HCT116 (cell line): ENCODE measurements around the gene ABR.

Experiments
- CEBPB ChIP-seq: IDR thresholded peaks from 2 replicates; pipeline ENCODE4 v1.6.1; 2012; ENCODE audit warnings: low read depth
- EZH2phosphoT487 ChIP-seq: fragments of 200-600 bp; IDR thresholded peaks from 2 replicates; pipeline ENCODE4 v1.6.1; 2018; ENCODE audit warnings: antibody characterized with exemption, borderline replicate concordance
- POLR2A ChIP-seq: IDR thresholded peaks from 2 replicates; pipeline ENCODE4 v1.7.0; 2011; ENCODE audit warnings: borderline replicate concordance; ENCODE audit not compliant: insufficient read depth, insufficient read length; ENCODE audit errors: extremely low read depth
- RAD21 ChIP-seq: IDR thresholded peaks from 2 replicates; pipeline ENCODE4 v1.6.1; 2012; ENCODE audit warnings: low read depth, mild to moderate bottlenecking
- ZNF274 ChIP-seq: fragments of 200-500 bp; sonication (Bioruptor generic); IDR thresholded peaks from 2 replicates; pipeline ENCODE4 v1.6.1; 2014; ENCODE audit warnings: mild to moderate bottlenecking, low read depth, low read length, inconsistent platforms
- TF ChIP-seq, protein P1 (sequence below): IDR thresholded peaks from 2 replicates; pipeline ENCODE4 v1.6.1; 2011; ENCODE audit warnings: mild to moderate bottlenecking, low read length, moderate library complexity; ENCODE audit not compliant: insufficient replicate concordance; ENCODE audit errors: extremely low read depth
- TF ChIP-seq, protein P2 (sequence below), 3 experiments: fragments of 200-600 bp in 1 of 3; sonication (generic) in 1 of 3; IDR thresholded peaks in 2 of 3; conservative IDR thresholded peaks in 1 of 3; 2 replicates each; pipeline ENCODE4 v1.5.1; 2012 to 2017; ENCODE audit warnings: low read depth in 2 of 3, low read length in 2 of 3, antibody characterized with exemption in 1 of 3, borderline replicate concordance in 1 of 3, control low read depth in 1 of 3, mild to moderate bottlenecking in 1 of 3, mixed read lengths in 1 of 3, mixed run types in 1 of 3, moderate library complexity in 1 of 3; ENCODE audit not compliant: insufficient read depth in 1 of 3
- TF ChIP-seq, protein P3 (sequence below): IDR thresholded peaks from 2 replicates; pipeline ENCODE4 v1.6.1; 2012
- TF ChIP-seq, protein P4 (sequence below): IDR thresholded peaks from 2 replicates; pipeline ENCODE4 v1.6.1; 2012; ENCODE audit warnings: low read depth

DNA sequence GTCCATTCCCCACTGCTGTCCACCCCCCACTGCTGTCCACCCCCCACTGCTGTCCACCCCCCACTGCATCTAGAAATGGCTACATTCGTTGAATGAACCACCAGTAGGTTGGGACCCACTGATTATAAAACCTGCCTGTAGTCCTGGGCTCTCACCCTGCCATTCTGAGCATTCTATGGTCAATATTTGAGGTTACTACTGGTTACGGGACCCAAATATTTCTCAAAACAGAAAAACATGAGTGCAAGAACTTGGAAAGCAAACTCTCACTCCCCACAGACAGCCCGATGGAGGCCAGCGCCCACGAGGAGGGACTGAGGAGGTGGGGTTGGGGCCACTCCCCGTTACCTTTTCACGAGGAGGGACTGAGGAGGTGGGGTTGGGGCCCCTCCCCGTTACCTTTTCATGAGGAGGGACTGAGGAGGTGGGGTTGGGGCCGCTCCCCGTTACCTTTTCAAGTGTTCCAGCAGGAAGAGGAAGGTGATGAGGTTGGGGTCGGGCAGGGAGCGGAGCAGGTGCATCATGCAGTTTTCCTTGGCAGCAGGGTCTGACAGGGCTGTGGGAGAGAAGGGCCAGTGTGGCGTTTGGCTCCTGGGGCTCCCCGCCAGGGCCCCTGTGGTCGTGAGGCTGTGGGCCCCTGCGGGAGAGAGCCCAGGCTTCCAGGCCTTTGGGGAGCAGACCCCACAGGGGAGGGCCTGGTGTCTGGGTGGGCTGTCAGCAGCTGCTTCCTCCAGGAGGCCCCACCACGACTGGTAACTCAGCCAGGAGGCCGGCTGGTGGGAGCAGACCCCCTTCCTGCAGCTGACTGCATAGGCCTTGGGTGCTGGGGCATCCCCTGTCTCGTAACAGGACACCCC, 170.3 kb downstream of the ABR start:
- TF ChIP-seq RAD21 (no peak), EZH2phosphoT487 (no peak), POLR2A (no peak), ZNF274 (no peak), CEBPB (no peak)
- TF ChIP-seq, protein P1, sequence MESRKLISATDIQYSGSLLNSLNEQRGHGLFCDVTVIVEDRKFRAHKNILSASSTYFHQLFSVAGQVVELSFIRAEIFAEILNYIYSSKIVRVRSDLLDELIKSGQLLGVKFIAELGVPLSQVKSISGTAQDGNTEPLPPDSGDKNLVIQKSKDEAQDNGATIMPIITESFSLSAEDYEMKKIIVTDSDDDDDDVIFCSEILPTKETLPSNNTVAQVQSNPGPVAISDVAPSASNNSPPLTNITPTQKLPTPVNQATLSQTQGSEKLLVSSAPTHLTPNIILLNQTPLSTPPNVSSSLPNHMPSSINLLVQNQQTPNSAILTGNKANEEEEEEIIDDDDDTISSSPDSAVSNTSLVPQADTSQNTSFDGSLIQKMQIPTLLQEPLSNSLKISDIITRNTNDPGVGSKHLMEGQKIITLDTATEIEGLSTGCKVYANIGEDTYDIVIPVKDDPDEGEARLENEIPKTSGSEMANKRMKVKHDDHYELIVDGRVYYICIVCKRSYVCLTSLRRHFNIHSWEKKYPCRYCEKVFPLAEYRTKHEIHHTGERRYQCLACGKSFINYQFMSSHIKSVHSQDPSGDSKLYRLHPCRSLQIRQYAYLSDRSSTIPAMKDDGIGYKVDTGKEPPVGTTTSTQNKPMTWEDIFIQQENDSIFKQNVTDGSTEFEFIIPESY = no peak
- TF ChIP-seq, protein P2, sequence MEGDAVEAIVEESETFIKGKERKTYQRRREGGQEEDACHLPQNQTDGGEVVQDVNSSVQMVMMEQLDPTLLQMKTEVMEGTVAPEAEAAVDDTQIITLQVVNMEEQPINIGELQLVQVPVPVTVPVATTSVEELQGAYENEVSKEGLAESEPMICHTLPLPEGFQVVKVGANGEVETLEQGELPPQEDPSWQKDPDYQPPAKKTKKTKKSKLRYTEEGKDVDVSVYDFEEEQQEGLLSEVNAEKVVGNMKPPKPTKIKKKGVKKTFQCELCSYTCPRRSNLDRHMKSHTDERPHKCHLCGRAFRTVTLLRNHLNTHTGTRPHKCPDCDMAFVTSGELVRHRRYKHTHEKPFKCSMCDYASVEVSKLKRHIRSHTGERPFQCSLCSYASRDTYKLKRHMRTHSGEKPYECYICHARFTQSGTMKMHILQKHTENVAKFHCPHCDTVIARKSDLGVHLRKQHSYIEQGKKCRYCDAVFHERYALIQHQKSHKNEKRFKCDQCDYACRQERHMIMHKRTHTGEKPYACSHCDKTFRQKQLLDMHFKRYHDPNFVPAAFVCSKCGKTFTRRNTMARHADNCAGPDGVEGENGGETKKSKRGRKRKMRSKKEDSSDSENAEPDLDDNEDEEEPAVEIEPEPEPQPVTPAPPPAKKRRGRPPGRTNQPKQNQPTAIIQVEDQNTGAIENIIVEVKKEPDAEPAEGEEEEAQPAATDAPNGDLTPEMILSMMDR (IDR thresholded peaks at IDR 0.05 in 2 of 3, conservative IDR thresholded peaks at IDR 0.05 in 1 of 3; ENCODE audit: borderline replicate concordance in 1 of 3, insufficient read depth in 1 of 3, low read depth in 2 of 3, low read length in 2 of 3) = no peak
- TF ChIP-seq, protein P3, sequence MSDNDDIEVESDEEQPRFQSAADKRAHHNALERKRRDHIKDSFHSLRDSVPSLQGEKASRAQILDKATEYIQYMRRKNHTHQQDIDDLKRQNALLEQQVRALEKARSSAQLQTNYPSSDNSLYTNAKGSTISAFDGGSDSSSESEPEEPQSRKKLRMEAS = no peak
- TF ChIP-seq, protein P4, sequence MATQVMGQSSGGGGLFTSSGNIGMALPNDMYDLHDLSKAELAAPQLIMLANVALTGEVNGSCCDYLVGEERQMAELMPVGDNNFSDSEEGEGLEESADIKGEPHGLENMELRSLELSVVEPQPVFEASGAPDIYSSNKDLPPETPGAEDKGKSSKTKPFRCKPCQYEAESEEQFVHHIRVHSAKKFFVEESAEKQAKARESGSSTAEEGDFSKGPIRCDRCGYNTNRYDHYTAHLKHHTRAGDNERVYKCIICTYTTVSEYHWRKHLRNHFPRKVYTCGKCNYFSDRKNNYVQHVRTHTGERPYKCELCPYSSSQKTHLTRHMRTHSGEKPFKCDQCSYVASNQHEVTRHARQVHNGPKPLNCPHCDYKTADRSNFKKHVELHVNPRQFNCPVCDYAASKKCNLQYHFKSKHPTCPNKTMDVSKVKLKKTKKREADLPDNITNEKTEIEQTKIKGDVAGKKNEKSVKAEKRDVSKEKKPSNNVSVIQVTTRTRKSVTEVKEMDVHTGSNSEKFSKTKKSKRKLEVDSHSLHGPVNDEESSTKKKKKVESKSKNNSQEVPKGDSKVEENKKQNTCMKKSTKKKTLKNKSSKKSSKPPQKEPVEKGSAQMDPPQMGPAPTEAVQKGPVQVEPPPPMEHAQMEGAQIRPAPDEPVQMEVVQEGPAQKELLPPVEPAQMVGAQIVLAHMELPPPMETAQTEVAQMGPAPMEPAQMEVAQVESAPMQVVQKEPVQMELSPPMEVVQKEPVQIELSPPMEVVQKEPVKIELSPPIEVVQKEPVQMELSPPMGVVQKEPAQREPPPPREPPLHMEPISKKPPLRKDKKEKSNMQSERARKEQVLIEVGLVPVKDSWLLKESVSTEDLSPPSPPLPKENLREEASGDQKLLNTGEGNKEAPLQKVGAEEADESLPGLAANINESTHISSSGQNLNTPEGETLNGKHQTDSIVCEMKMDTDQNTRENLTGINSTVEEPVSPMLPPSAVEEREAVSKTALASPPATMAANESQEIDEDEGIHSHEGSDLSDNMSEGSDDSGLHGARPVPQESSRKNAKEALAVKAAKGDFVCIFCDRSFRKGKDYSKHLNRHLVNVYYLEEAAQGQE = no peak
